ENCODE results near the gene KDM4E.

DNA sequence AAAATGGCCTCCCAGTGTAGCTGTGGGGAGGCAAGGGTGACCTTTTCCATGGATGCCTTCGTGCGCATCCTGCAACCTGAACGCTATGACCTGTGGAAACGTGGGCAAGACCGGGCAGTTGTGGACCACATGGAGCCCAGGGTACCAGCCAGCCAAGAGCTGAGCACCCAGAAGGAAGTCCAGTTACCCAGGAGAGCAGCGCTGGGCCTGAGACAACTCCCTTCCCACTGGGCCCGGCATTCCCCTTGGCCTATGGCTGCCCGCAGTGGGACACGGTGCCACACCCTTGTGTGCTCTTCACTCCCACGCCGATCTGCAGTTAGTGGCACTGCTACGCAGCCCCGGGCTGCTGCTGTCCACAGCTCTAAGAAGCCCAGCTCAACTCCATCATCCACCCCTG, 26.8 kb upstream of the KDM4E start:
- TF ChIP-seq, protein P1, sequence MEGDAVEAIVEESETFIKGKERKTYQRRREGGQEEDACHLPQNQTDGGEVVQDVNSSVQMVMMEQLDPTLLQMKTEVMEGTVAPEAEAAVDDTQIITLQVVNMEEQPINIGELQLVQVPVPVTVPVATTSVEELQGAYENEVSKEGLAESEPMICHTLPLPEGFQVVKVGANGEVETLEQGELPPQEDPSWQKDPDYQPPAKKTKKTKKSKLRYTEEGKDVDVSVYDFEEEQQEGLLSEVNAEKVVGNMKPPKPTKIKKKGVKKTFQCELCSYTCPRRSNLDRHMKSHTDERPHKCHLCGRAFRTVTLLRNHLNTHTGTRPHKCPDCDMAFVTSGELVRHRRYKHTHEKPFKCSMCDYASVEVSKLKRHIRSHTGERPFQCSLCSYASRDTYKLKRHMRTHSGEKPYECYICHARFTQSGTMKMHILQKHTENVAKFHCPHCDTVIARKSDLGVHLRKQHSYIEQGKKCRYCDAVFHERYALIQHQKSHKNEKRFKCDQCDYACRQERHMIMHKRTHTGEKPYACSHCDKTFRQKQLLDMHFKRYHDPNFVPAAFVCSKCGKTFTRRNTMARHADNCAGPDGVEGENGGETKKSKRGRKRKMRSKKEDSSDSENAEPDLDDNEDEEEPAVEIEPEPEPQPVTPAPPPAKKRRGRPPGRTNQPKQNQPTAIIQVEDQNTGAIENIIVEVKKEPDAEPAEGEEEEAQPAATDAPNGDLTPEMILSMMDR (tag by site-specific recombination; IDR thresholded peaks at IDR 0.05), result no peak
- TF ChIP-seq, protein P2, sequence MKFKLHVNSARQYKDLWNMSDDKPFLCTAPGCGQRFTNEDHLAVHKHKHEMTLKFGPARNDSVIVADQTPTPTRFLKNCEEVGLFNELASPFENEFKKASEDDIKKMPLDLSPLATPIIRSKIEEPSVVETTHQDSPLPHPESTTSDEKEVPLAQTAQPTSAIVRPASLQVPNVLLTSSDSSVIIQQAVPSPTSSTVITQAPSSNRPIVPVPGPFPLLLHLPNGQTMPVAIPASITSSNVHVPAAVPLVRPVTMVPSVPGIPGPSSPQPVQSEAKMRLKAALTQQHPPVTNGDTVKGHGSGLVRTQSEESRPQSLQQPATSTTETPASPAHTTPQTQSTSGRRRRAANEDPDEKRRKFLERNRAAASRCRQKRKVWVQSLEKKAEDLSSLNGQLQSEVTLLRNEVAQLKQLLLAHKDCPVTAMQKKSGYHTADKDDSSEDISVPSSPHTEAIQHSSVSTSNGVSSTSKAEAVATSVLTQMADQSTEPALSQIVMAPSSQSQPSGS (tag by site-specific recombination; IDR thresholded peaks at IDR 0.05; ENCODE audit: low read depth), result no peak
- TF ChIP-seq ZNF211 (tag by site-specific recombination; IDR thresholded peaks at IDR 0.05; ENCODE audit: low read depth), result no peak
- no peak for TF ChIP-seq ZNF366 (tag by site-specific recombination; conservative IDR thresholded peaks at IDR 0.05)
- TF ChIP-seq ZNF600 (tag by site-specific recombination; IDR thresholded peaks at IDR 0.05), result no peak
- TF ChIP-seq, protein P3, sequence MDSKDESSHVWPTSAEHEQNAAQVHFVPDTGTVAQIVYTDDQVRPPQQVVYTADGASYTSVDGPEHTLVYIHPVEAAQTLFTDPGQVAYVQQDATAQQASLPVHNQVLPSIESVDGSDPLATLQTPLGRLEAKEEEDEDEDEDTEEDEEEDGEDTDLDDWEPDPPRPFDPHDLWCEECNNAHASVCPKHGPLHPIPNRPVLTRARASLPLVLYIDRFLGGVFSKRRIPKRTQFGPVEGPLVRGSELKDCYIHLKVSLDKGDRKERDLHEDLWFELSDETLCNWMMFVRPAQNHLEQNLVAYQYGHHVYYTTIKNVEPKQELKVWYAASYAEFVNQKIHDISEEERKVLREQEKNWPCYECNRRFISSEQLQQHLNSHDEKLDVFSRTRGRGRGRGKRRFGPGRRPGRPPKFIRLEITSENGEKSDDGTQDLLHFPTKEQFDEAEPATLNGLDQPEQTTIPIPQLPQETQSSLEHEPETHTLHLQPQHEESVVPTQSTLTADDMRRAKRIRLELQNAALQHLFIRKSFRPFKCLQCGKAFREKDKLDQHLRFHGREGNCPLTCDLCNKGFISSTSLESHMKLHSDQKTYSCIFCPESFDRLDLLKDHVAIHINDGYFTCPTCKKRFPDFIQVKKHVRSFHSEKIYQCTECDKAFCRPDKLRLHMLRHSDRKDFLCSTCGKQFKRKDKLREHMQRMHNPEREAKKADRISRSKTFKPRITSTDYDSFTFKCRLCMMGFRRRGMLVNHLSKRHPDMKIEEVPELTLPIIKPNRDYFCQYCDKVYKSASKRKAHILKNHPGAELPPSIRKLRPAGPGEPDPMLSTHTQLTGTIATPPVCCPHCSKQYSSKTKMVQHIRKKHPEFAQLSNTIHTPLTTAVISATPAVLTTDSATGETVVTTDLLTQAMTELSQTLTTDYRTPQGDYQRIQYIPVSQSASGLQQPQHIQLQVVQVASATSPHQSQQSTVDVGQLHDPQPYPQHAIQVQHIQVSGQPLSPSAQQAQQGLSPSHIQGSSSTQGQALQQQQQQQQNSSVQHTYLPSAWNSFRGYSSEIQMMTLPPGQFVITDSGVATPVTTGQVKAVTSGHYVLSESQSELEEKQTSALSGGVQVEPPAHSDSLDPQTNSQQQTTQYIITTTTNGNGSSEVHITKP (tag by site-specific recombination; IDR thresholded peaks at IDR 0.05), result no peak
- TF ChIP-seq MEIS1 (CRISPR knock-in tag; IDR thresholded peaks at IDR 0.05; ENCODE audit: borderline replicate concordance), result no peak
- no peak for TF ChIP-seq ZEB2 (tag by site-specific recombination; IDR thresholded peaks at IDR 0.05)
